Measurements from ENCODE around the gene DNAH14. TPM values are rescaled to one million over a fixed set of nuclear protein-coding genes. Genes with fewer than 3 reads are reported as not detected.
"Not testable (repeated sequence)": the region's sequence is repeated elsewhere in the genome, so short reads cannot be mapped to it uniquely, and the experiment has no call there.

Gene DNAH14
- total RNA-seq, 6 donors from 2014 or later: 2.1 to 26.5 (median 12.9) TPM

GRCh38 chr1:224998185-224998584 is 68.7 kb downstream of the DNAH14 start:
- Histone ChIP-seq H3K4me3 (no peak overlapping the region), H3K36me3 (no peaks in the 10 kb centered on the region), H3K27ac (no peak overlapping the region), H3K9me3 (peaks cover 0 to 8% (median 4%) of the 10 kb centered on the region in 4 donors), H3K27me3 (no peaks in the 10 kb centered on the region), H3K4me1 (no peaks in the 10 kb centered on the region)
- 89 to 91% methylated on average over 2 of the region's 2 CpGs for WGBS, 2 donors
- TF ChIP-seq POLR2AphosphoS5 (IDR thresholded peaks at IDR 0.05) (no peak), EP300 (IDR thresholded peaks at IDR 0.05) (no peak), POLR2A (IDR thresholded peaks at IDR 0.05) (no peak)
- TF ChIP-seq, protein P1, sequence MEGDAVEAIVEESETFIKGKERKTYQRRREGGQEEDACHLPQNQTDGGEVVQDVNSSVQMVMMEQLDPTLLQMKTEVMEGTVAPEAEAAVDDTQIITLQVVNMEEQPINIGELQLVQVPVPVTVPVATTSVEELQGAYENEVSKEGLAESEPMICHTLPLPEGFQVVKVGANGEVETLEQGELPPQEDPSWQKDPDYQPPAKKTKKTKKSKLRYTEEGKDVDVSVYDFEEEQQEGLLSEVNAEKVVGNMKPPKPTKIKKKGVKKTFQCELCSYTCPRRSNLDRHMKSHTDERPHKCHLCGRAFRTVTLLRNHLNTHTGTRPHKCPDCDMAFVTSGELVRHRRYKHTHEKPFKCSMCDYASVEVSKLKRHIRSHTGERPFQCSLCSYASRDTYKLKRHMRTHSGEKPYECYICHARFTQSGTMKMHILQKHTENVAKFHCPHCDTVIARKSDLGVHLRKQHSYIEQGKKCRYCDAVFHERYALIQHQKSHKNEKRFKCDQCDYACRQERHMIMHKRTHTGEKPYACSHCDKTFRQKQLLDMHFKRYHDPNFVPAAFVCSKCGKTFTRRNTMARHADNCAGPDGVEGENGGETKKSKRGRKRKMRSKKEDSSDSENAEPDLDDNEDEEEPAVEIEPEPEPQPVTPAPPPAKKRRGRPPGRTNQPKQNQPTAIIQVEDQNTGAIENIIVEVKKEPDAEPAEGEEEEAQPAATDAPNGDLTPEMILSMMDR (IDR thresholded peaks at IDR 0.05): no peak
- ATAC-seq (ENCODE audit: low FRiP score in 2 of 2) (no peak), DNase-seq (no peak)

DNA sequence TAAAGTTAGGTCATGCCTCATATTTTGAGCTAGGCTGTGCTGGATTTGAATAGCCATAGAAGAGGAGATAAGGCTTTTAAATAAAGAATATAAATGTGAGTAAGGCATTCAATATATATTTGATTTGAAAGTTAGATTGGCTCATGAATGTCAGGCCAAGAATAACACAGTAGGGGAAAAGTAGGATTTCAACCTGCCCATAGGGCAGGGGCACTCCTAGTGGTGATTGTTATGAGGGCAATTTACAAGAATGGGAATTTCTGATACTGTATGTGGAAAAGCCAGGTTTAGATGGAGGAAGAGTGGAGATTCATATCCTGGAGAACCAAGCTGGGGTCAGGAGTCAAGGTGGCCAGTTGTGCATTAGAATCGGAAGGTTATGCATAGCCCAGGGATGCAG is 74.9 kb downstream of the DNAH14 start:
- H3K27me3 ChIP-seq: no peaks in the 10 kb centered on the region
- no peak for DNase-seq
- WGBS, 2 donors: 95 to 100% methylated on average over 1 of the region's 1 CpG
- no peak overlapping the region for H3K4me3 ChIP-seq
- no peak overlapping the region for H3K27ac ChIP-seq
- peaks cover 0 to 14% (median 6%) of the 10 kb centered on the region in 4 donors for H3K9me3 ChIP-seq
- TF ChIP-seq EP300 (IDR thresholded peaks at IDR 0.05) (no peak), POLR2AphosphoS5 (IDR thresholded peaks at IDR 0.05) (no peak)
- H3K4me1 ChIP-seq: no peaks in the 10 kb centered on the region
- ATAC-seq (ENCODE audit: low FRiP score in 2 of 2): no peak
- no peaks in the 10 kb centered on the region for H3K36me3 ChIP-seq

DNA sequence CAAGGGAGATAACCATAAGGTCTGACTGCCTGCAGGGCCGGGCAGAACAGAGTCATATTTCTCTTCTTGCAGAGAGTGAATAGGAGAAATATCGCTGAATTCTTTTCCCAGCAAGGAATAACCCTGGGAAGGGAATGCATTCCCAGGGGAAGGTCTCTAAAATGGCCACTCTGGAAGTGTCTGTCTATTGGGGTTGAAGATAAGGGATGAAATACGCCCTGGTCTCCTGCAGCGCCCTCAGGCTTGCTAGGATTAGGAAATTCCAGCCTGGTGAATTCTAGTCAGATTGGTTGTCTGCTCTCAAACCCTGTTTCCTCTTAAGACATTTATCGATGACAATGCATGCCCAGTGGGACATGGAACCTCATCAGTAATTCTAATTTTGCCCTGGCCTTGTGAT is 76.9 kb downstream of the DNAH14 start:
- WGBS, 2 donors: 89 to 96% methylated on average over 5 of the region's 5 CpGs
- H3K9me3 ChIP-seq: peaks cover 0 to 17% (median 6%) of the 10 kb centered on the region in 4 donors
- not testable (repeated sequence) for H3K4me1 ChIP-seq; H3K27ac ChIP-seq; DNase-seq; H3K36me3 ChIP-seq; ATAC-seq (ENCODE audit: low FRiP score in 2 of 2); H3K27me3 ChIP-seq; H3K4me3 ChIP-seq

DNA sequence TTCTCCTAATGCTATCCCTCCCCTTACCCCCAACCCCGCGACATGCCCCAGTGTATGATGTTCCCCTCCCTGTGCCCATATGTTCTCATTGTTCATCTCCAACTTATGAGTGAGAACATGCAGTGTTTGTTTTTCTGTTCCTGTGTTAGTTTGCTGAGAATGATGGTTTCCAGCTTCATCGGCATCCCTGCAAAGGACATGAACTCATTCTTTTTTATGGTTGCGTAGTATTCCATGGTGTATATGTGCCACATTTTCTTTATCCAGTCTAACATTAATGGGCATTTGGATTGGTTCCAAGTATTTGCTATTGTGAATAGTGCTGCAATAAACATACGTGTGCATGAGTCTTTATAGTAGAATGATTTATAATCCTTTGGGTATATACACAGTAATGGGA is 78.6 kb downstream of the DNAH14 start:
- not testable (repeated sequence) for DNase-seq; H3K27ac ChIP-seq; H3K4me3 ChIP-seq; H3K27me3 ChIP-seq; H3K36me3 ChIP-seq; H3K4me1 ChIP-seq; ATAC-seq (ENCODE audit: low FRiP score in 2 of 2)
- H3K9me3 ChIP-seq: peaks cover 0 to 17% (median 6%) of the 10 kb centered on the region in 4 donors
- 94 to 97% methylated on average over 5 of the region's 5 CpGs for WGBS, 2 donors

GRCh38 chr1:225021037-225021436 is 91.6 kb downstream of the DNAH14 start:
- ATAC-seq (ENCODE audit: low FRiP score in 2 of 2): no peak
- no peaks in the 10 kb centered on the region for H3K4me1 ChIP-seq
- TF ChIP-seq POLR2AphosphoS5 (IDR thresholded peaks at IDR 0.05) (no peak), EP300 (IDR thresholded peaks at IDR 0.05) (no peak), POLR2A (IDR thresholded peaks at IDR 0.05) (no peak)
- TF ChIP-seq, protein P1 (IDR thresholded peaks at IDR 0.05): no peak

GRCh38 chr1:225026701-225027100 is 97.2 kb downstream of the DNAH14 start:
- no peak overlapping the region for H3K4me3 ChIP-seq
- H3K27me3 ChIP-seq: no peaks in the 10 kb centered on the region
- TF ChIP-seq, protein P1 (IDR thresholded peaks at IDR 0.05): no peak
- TF ChIP-seq POLR2AphosphoS5 (IDR thresholded peaks at IDR 0.05) (no peak), POLR2A (IDR thresholded peaks at IDR 0.05) (no peak), EP300 (IDR thresholded peaks at IDR 0.05) (no peak)
- H3K27ac ChIP-seq: no peak overlapping the region
- no peaks in the 10 kb centered on the region for H3K36me3 ChIP-seq
- DNase-seq: no peak
- no peaks in the 10 kb centered on the region for H3K4me1 ChIP-seq
- H3K9me3 ChIP-seq: peaks cover 0 to 4% (median 0%) of the 10 kb centered on the region in 4 donors
- WGBS, 2 donors: 82 to 88% methylated on average over 1 of the region's 1 CpG
- no peak for ATAC-seq (ENCODE audit: low FRiP score in 2 of 2)

More at GRCh38 chr1:225021037-225021436, 91.6 kb downstream of the DNAH14 start:
- no peak for DNase-seq
- Histone ChIP-seq H3K27ac (no peak overlapping the region), H3K9me3 (peaks cover 0 to 4% (median 0%) of the 10 kb centered on the region in 4 donors), H3K27me3 (no peaks in the 10 kb centered on the region), H3K36me3 (no peaks in the 10 kb centered on the region), H3K4me3 (no peak overlapping the region)

DNA sequence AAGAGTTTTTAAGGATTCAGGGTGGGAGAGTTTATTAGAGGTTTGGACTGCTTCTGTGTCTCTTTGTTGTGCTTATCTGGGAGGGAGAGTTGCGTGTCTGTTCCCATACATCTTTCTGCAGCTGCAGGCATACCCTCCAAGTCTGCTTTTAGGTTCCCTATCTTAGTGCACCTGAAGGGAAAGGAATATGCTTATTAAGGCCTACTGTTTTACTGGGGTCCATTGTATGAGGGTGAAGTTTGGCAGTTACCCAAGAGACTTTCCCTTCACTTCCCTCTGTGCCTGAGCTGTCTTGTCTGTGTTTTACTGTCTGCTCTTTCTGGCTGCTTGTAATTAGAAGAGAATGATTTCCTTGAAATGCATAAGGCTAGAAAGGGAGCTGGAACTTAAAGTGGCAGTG is 107.0 kb downstream of the DNAH14 start:
- not testable (repeated sequence) for DNase-seq; H3K27me3 ChIP-seq; H3K9me3 ChIP-seq; H3K4me1 ChIP-seq; H3K4me3 ChIP-seq; H3K27ac ChIP-seq; H3K36me3 ChIP-seq; ATAC-seq (ENCODE audit: low FRiP score in 2 of 2)
- 80 to 82% methylated on average over 1 of the region's 1 CpG for WGBS, 2 donors
